GM12875 (cell line): ENCODE measurements around the gene GDPD1.
A peak's percentile ranks its signal among the peaks of the same experiment; 100 is the strongest.
"Not testable (repeated sequence)": the region's sequence is repeated elsewhere in the genome, so short reads cannot be mapped to it uniquely, and the experiment has no call there.

Experiments
- H3K4me3 ChIP-seq: one replicate; pipeline ENCODE4 v1.5.1; 2011; ENCODE audit warnings: low read depth, low read length, control low read depth
- CTCF ChIP-seq: IDR thresholded peaks from 2 replicates; pipeline ENCODE4 v1.5.1; 2011; ENCODE audit warnings: low read depth, mild to moderate bottlenecking, control low read depth, inconsistent platforms, low read length, moderate library complexity, borderline replicate concordance; ENCODE audit not compliant: insufficient read depth

Gene GDPD1

GRCh38 chr17:59311051-59311468 lies 90.7 kb downstream of the GDPD1 start:
- peak; percentile 67 for TF ChIP-seq CTCF
- no peak overlapping the region for H3K4me3 ChIP-seq

DNA sequence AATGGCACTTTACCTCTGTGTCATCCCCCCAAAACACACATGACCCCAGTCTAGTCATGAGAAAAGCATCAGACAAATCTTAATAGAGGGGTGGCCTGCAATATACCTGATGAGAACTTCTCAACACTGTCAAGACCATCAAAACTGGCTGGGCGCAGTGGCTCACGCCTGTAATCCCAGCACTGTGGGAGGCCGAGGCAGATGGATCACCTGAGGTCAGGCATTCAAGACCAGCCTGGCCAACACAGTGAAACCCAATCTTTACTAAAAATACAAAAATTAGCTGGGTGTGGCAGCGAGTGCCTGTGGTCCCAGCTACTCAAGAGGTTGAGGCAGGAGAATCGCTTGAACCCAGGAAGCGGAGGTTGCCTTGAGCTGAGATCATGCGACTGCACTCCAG lies 91.2 kb downstream of the GDPD1 start:
- H3K4me3 ChIP-seq: not testable (repeated sequence)

DNA sequence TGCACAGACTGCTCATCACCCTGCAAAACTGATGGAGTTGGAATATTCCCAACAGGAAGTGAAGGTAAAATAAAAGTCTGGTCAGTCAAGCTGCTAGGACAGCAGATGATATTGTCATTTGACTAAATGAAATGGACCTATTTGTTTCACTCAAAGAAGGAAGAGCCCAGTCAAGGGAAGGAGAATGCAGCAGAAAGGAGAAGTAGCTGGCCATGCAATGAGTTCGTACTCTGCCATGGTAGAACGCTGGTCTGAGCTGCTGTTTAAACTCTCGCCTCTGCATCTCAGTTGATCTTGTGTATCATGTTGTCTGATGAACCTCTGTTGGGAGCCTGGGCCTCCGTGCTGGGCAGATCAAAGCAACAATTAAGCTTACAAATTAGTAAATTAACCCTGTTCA lies 95.6 kb downstream of the GDPD1 start:
- no peak overlapping the region for H3K4me3 ChIP-seq
- TF ChIP-seq CTCF: no peak
